H9 (cell line): ENCODE results near the gene LAMA3. TPM values are rescaled to one million over a fixed set of nuclear protein-coding genes. Genes with fewer than 3 reads are reported as not detected.

Experiments
- DNase-seq: peaks from one replicate; pipeline ENCODE4 v3.0.0-alpha.2; 2017
- H2AFZ ChIP-seq: one replicate; pipeline ENCODE4 v1.6.1; 2013; ENCODE audit warnings: mild to moderate bottlenecking, low read length, control low read depth, moderate library complexity
- H2AK5ac ChIP-seq: 2 replicates; pipeline ENCODE4 v1.6.1; 2013; ENCODE audit warnings: low read length, control low read depth, mixed read lengths; ENCODE audit not compliant: insufficient read length
- H2BK120ac ChIP-seq: one replicate; pipeline ENCODE4 v1.6.1; 2013; ENCODE audit warnings: low read depth, mild to moderate bottlenecking, low read length, control low read depth, inconsistent platforms; ENCODE audit not compliant: poor library complexity, severe bottlenecking
- H2BK12ac ChIP-seq: 2 replicates; pipeline ENCODE4 v1.6.1; 2013; ENCODE audit warnings: low read length, control low read depth, mixed read lengths, low read depth; ENCODE audit not compliant: insufficient read length
- H2BK15ac ChIP-seq: 2 replicates; pipeline ENCODE4 v1.6.1; 2013; ENCODE audit warnings: low read depth, low read length, control low read depth
- H2BK20ac ChIP-seq: one replicate; pipeline ENCODE4 v1.6.1; 2013; ENCODE audit warnings: low read depth, mild to moderate bottlenecking, low read length, control low read depth, inconsistent platforms; ENCODE audit not compliant: poor library complexity, severe bottlenecking
- H2BK5ac ChIP-seq: 2 replicates; pipeline ENCODE4 v1.6.1; 2013; ENCODE audit warnings: low read length, control low read depth, mixed read lengths; ENCODE audit not compliant: insufficient read length
- H3K14ac ChIP-seq: 2 replicates; pipeline ENCODE4 v1.6.1; 2013; ENCODE audit warnings: low read length, control low read depth; ENCODE audit not compliant: insufficient read depth
- H3K18ac ChIP-seq: 2 replicates; pipeline ENCODE4 v1.6.1; 2013; ENCODE audit warnings: low read depth, mild to moderate bottlenecking, mixed read lengths, low read length, control low read depth; ENCODE audit not compliant: insufficient read length
- H3K23ac ChIP-seq: 2 replicates; pipeline ENCODE4 v1.6.1; 2013; ENCODE audit warnings: low read length, control low read depth, mixed read lengths, low read depth; ENCODE audit not compliant: insufficient read length
- H3K23me2 ChIP-seq: 2 replicates; pipeline ENCODE4 v1.6.1; 2013; ENCODE audit warnings: low read depth, mild to moderate bottlenecking, mixed read lengths, low read length, control low read depth; ENCODE audit not compliant: insufficient read length, poor library complexity, severe bottlenecking
- H3K27ac ChIP-seq: 2 replicates; pipeline ENCODE4 v1.5.1; 2013; ENCODE audit warnings: low read length, control low read depth, mixed read lengths, low read depth; ENCODE audit not compliant: insufficient read length
- H3K27me3 ChIP-seq: 2 replicates; pipeline ENCODE4 v1.6.1; 2013; ENCODE audit warnings: low read length, control low read depth, inconsistent platforms; ENCODE audit not compliant: insufficient read depth
- H3K4ac ChIP-seq: 2 replicates; pipeline ENCODE4 v1.6.1; 2013; ENCODE audit warnings: low read depth, mild to moderate bottlenecking, control low read depth, inconsistent platforms, low read length, moderate library complexity
- H3K4me1 ChIP-seq: 2 replicates; pipeline ENCODE4 v1.6.1; 2013; ENCODE audit warnings: low read length, control low read depth, inconsistent platforms; ENCODE audit not compliant: insufficient read depth
- H3K4me2 ChIP-seq: 2 replicates; pipeline ENCODE4 v1.6.1; 2013; ENCODE audit warnings: low read length, control low read depth, mixed read lengths; ENCODE audit not compliant: insufficient read length, insufficient read depth
- H3K56ac ChIP-seq: 2 replicates; pipeline ENCODE4 v1.6.1; 2013; ENCODE audit warnings: low read depth, mild to moderate bottlenecking, mixed read lengths, low read length, control low read depth; ENCODE audit not compliant: insufficient read length
- H3K79me1 ChIP-seq: 2 replicates; pipeline ENCODE4 v1.6.1; 2013; ENCODE audit warnings: low read depth, mild to moderate bottlenecking, moderate library complexity, low read length, control low read depth, inconsistent platforms; ENCODE audit not compliant: insufficient read depth, poor library complexity, severe bottlenecking
- H3K79me2 ChIP-seq: 2 replicates; pipeline ENCODE4 v1.6.1; 2013; ENCODE audit warnings: low read length, control low read depth, inconsistent platforms; ENCODE audit not compliant: insufficient read depth
- H3K9ac ChIP-seq: 2 replicates; pipeline ENCODE4 v1.6.1; 2013; ENCODE audit warnings: low read length, control low read depth, mixed read lengths; ENCODE audit not compliant: insufficient read length; ENCODE audit errors: extremely low read depth
- H3K9me3 ChIP-seq: one replicate; pipeline ENCODE4 v1.6.1; 2013; ENCODE audit warnings: low read depth, low read length, inconsistent platforms; ENCODE audit not compliant: control insufficient read depth
- H3T11ph ChIP-seq: one replicate; pipeline ENCODE4 v1.6.1; 2013; ENCODE audit warnings: mild to moderate bottlenecking, low read length, control low read depth, inconsistent platforms
- H4K20me1 ChIP-seq: one replicate; pipeline ENCODE4 v1.6.1; 2013; ENCODE audit not compliant: control insufficient read depth, insufficient read length, insufficient read depth
- H4K5ac ChIP-seq: 2 replicates; pipeline ENCODE4 v1.6.1; 2013; ENCODE audit warnings: low read depth, mild to moderate bottlenecking, mixed read lengths, low read length, control low read depth; ENCODE audit not compliant: insufficient read length
- H4K8ac ChIP-seq: replicated peaks from 2 replicates; pipeline ENCODE4 v1.6.1; 2013; ENCODE audit warnings: low read length, control low read depth, mixed read lengths, low read depth; ENCODE audit not compliant: insufficient read length
- H4K91ac ChIP-seq: 2 replicates; pipeline ENCODE4 v1.6.1; 2013; ENCODE audit warnings: low read depth, mild to moderate bottlenecking, moderate library complexity, mixed read lengths, low read length, control low read depth; ENCODE audit not compliant: insufficient read length
- H3K27ac Mint-ChIP-seq, 3 experiments: 2 replicates in 2 of 3; 3 replicates in 1 of 3; pipeline ENCODE4 v1.8.0; 2020 to 2021; ENCODE audit warnings: mixed read lengths in 3 of 3, mild to moderate bottlenecking in 1 of 3, moderate library complexity in 1 of 3
- H3K27me3 Mint-ChIP-seq: 2 replicates; pipeline ENCODE4 v1.8.0; 2021; ENCODE audit warnings: low read depth, mild to moderate bottlenecking, moderate library complexity, mixed read lengths
- H3K36me3 Mint-ChIP-seq, 3 experiments: 2 replicates in 2 of 3; 3 replicates in 1 of 3; pipeline ENCODE4 v1.8.0; 2020 to 2021; ENCODE audit warnings: low read depth in 3 of 3, mixed read lengths in 3 of 3; ENCODE audit not compliant: insufficient read depth in 1 of 3
- H3K4me1 Mint-ChIP-seq, 2 experiments: 2 replicates each; pipeline ENCODE4 v1.8.0; 2020; ENCODE audit warnings: mixed read lengths in 2 of 2
- H3K4me3 Mint-ChIP-seq, 2 experiments: 2 replicates in 1 of 2; 3 replicates in 1 of 2; pipeline ENCODE4 v1.8.0; 2020 to 2021; ENCODE audit warnings: mild to moderate bottlenecking in 2 of 2, mixed read lengths in 2 of 2, moderate library complexity in 1 of 2
- H3K9me3 Mint-ChIP-seq, 2 experiments: 2 replicates in 1 of 2; 3 replicates in 1 of 2; pipeline ENCODE4 v1.8.0; 2020; ENCODE audit warnings: mild to moderate bottlenecking in 2 of 2, mixed read lengths in 2 of 2, moderate library complexity in 1 of 2
- CTCF ChIP-seq: fragments of 200-600 bp; sonication (generic); conservative IDR thresholded peaks from 3 replicates; pipeline ENCODE4 v1.8.0; 2021; ENCODE audit warnings: antibody characterized with exemption, mild to moderate bottlenecking
- WGBS: extraction: QIAGEN DNeasy Blood & Tissue Kit; methylation state at CpG from one replicate; pipeline ENCODE4 v1.1.7; 2013; ENCODE audit warnings: missing lambda C conversion rate, low lambda C conversion rate, mixed read lengths; ENCODE audit not compliant: insufficient read length; ENCODE audit errors: extremely low coverage; 5-methylcytosine and 5-hydroxymethylcytosine counted together
- total RNA-seq: library from RNA; stranded (reverse); gene quantifications from 2 replicates; pipeline ENCODE4 v1.2.1, GENCODE V29; 2021

Gene LAMA3
- total RNA-seq, 1 experiment from 2014 or later = 0.33 TPM

- peak overlapping the region; percentile 24 for H3K18ac ChIP-seq
- H3K27ac Mint-ChIP-seq = no peak overlapping the region
Observed at GRCh38 chr18:23725827-23726661, 36.8 kb downstream of the LAMA3 start.

More at GRCh38 chr18:23725827-23726661, 36.8 kb downstream of the LAMA3 start:
- Histone ChIP-seq H4K5ac (no peak overlapping the region), H3K79me1 (no peaks in the 10 kb centered on the region), H3K27ac (no peak overlapping the region), H2BK15ac (no peak overlapping the region), H3K4me2 (no peak overlapping the region), H3K4me1 (no peaks in the 10 kb centered on the region), H3K56ac (no peak overlapping the region), H3K9ac (no peak overlapping the region), H3K14ac (no peak overlapping the region; the same call in 1 of the 2 replicates), H3K23me2 (no peaks in the 10 kb centered on the region), H2BK20ac (no peak overlapping the region), H2BK12ac (no peak overlapping the region), H2AK5ac (no peak overlapping the region), H3K27me3 (no peaks in the 10 kb centered on the region), H2BK5ac (no peak overlapping the region), H3T11ph (no peak overlapping the region), H4K8ac (no peak overlapping the region), H2BK120ac (no peak overlapping the region), H4K91ac (no peak overlapping the region), H3K9me3 (no peaks in the 10 kb centered on the region), H3K79me2 (no peaks in the 10 kb centered on the region), H3K23ac (no peak overlapping the region), H4K20me1 (no peaks in the 10 kb centered on the region), H2AFZ (no peak overlapping the region), H3K4ac (no peak overlapping the region)
- Mint-ChIP-seq H3K36me3 (no peaks in the 10 kb centered on the region), H3K9me3 (no peaks in the 10 kb centered on the region), H3K4me3 (no peak overlapping the region), H3K27me3 (no peaks in the 10 kb centered on the region; the same call in 1 of the 2 replicates), H3K4me1 (no peaks in the 10 kb centered on the region)
- TF ChIP-seq CTCF = no peak
- no CpG with 5 or more reads among the region's 7 CpGs for WGBS
- DNase-seq = no peak
